ENCODE data around the gene SSX5.
"Not testable (repeated sequence)": the region's sequence is repeated elsewhere in the genome, so short reads cannot be mapped to it uniquely, and the experiment has no call there.

SSX5 gene, protein sequence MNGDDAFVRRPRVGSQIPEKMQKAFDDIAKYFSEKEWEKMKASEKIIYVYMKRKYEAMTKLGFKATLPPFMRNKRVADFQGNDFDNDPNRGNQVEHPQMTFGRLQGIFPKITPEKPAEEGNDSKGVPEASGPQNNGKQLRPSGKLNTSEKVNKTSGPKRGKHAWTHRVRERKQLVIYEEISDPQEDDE

DNA sequence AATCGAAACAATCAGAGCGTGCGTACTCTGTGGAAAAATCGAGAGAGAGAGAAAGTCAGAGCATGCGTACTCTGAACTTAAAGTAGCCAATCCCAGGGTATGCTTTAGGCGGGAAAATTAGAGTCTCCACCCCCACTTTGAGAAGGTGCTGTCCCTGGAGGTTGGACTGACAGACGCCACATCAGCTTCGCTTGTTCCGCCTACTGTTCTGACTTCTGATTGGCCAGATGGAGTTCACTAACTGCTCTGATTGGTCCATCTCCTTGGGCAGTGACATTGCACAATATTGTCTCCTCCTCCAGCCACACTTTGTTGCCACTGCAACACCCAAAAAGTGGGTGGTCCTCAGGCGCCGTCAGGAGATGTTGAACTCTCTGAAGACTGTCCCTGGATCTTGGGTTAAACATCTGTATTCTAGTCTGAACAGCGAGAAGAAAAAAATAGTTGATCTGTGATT is at the start of gene SSX5:
SSX5 (minus strand) TSS at position 51 of the 457 bp plus-strand sequence. CDS start 1,437 bp downstream, outside the sequence.
- DNase-seq = no peak

- not testable (repeated sequence) for DNase-seq
These were observed 27.6 kb upstream of the SSX5 start for GRCh38 chrX:48224196-48224595.

- DNase-seq = not testable (repeated sequence)
These were observed 17.7 kb upstream of the SSX5 start for GRCh38 chrX:48214341-48214740.

GRCh38 chrX:48190024-48190423 is 6.6 kb downstream of the SSX5 start:
- DNase-seq = not testable (repeated sequence)

- DNase-seq = not testable (repeated sequence)
These were observed 14.7 kb downstream of the SSX5 start for GRCh38 chrX:48181882-48182281.

DNA sequence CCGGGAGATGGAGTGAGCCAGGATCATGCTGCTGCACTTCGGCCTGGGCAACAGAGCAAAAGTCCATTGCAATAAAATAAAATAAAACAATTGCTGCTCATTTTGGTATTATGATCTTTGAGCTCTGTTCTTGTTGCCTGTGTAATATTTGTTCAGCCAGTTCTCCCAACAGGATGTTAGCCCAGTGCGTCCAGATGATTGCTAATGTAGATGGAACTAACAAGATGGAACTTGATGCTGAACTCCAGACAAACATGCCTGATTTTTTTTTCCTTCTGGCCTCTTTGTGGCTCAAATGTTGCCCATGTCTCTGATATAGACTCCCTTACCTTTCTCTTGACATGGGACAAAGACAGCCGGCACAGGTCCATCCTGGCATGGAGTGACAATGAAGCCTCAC is 15.8 kb downstream of the SSX5 start:
- DNase-seq = no peak

GRCh38 chrX:48179691-48180090 is 16.9 kb downstream of the SSX5 start:
- no peak for DNase-seq

DNA sequence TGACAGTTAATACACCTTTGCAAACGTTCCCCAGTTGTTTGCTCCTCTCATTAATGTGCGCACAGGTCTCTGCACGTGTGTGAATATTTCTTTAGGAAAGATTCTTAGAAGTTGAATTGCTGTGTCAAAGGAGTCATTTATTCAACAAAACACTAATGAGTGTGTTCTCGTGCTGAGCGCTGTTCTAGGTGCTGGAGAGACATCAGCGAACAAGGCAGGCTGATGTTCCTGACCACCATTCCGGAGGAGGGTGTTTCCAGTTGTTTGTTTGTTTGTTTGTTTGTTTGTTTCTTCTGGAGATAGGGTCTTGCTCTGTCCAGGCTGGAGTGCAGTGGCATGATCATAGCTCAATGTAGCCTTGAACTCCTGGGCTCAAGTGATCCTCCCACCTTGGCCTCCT is 30.3 kb downstream of the SSX5 start:
- DNase-seq = not testable (repeated sequence)

DNA sequence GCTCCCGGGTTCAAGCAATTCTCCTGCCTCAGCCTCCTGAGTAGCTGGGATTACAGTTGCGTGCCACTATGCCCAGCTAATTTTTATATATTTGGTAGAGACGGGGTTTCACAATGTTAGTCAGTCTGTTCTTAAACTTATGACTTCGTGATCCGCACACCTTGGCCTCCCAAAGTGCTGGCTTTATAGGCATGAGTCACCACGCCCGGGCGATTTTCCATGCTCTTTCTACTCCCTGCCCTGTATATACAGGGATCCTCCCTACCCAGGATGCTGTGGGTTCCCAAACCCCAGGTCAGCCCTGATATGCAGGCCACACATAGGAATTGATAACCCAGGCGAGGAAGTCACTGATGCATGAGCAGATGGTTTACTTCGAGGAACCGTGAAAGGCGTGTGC is 31.4 kb downstream of the SSX5 start:
- DNase-seq = no peak

DNA sequence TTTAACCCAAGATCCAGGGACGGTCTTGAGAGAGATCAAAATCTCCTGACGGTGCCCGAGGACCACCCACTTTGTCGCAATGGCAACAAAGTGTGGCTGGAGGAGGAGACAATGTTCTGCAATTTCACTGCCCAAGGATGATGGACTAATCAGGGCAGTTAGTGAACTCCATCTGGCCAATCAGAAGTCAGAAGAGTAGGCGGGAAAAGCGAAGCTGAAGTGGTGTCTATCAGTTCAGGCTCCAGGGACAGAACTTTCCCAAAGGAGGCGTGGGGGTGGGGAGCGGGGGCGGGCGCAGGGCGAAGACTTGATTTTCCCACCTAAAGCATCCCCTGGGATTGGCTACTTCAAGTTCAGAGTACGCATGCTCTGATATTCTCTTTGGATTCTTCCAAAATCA is 40.6 kb downstream of the SSX5 start:
- DNase-seq = no peak

DNA sequence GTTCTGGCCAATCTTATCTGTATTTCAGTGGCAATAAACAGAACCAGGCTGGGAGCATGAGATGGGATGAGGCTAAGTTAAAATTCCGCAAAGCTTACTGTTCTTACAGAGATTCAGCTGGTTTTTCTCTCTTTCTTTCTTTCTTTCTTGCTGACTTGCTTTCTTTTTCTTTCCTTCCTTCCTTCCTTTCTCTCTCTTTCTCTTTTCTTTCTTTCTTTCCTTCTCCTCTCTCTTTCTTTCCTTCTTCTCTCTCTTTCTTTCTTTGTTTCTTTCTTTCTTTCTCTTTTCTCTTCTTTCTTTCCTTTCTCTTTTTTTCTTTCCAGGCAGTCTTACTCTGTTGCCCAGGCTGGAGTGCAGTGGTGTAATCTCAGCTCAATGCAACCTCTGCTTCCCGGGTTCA is 41.8 kb downstream of the SSX5 start:
- DNase-seq = no peak

DNA sequence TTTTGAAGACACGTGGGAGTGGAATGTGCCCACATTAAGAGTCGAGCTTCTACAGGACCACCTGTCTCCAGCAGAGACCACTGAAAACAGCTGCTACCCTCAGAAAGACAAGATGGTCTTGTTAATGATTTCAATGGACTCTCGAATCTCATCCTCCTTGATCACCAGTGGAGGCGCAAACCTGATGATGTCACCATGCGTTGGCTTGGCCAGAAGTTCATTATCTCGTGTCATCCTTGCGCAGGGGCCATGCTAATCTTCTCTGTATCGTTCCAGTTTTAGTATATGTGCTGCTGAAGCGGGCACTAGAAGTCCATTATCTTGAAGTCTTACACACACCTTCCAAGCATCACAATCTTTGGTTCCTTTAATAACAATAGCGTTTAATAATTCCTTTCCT is 42.8 kb downstream of the SSX5 start:
- DNase-seq = no peak

- not testable (repeated sequence) for DNase-seq
These were observed 53.9 kb downstream of the SSX5 start for GRCh38 chrX:48142697-48143096.

DNA sequence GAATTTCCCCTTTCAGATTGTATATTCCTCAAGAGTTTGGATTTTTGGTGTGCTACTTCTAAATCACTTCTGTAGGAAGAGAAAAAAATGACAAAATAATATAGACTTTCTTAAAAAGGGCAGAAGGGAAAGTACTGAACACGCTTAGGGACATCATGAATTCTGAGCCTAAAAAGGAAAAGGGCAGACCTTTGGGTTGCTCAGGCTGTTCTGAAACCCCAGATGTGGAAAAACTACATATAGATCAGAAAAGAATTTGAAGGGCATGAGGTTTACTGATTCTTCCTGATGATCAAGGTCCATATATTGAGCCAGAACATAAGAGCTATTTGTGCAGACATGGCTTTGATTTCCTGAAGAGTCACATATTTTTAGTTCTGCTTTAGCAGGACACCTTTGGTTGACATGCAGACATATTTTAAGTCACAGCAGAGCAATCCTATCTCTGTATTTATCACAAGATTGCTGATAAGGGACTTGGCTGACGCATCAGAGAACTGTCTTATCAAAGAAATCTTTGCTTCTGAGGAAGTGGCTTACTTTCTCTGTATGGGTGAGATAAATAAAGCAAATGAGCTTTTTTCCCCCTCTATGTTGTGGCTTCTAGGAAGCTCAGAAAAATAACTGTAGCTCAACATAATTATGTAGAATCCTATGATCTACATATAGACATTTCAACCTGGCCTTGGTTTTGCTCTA is 54.6 kb downstream of the SSX5 start:
- DNase-seq = not testable (repeated sequence)

- DNase-seq = not testable (repeated sequence)
These were observed 57.5 kb downstream of the SSX5 start for GRCh38 chrX:48139076-48139475.
